ENCODE measurements around the gene GRID1. TPM values are rescaled to one million over a fixed set of nuclear protein-coding genes. Genes with fewer than 3 reads are reported as not detected.

Gene GRID1
- total RNA-seq, 3 donors from 2014 or later: 0.61 to 1.9 (median 0.87) TPM

DNA sequence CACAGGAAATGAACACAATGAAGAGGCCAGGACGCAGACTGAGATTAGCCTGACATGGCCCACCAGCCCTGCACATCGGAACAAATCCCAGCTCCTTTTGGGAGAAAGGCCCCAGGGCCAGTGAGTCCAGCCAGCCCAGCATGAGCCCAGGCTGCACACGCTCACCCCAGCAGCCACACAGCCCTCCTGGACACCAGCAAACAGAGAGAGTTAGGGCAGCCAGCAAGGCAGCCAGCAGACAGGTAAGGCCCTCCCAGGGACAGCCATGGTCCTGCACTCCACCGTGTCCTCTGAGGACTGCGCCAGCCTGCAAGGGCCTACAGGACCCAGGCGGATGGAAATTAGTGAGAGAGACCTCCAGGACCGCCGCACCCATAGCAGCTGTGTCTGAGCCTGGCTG is 8.1 kb upstream of the GRID1 start:
- DNase-seq (no peak), ATAC-seq (no peak)
- TF ChIP-seq, protein P1, sequence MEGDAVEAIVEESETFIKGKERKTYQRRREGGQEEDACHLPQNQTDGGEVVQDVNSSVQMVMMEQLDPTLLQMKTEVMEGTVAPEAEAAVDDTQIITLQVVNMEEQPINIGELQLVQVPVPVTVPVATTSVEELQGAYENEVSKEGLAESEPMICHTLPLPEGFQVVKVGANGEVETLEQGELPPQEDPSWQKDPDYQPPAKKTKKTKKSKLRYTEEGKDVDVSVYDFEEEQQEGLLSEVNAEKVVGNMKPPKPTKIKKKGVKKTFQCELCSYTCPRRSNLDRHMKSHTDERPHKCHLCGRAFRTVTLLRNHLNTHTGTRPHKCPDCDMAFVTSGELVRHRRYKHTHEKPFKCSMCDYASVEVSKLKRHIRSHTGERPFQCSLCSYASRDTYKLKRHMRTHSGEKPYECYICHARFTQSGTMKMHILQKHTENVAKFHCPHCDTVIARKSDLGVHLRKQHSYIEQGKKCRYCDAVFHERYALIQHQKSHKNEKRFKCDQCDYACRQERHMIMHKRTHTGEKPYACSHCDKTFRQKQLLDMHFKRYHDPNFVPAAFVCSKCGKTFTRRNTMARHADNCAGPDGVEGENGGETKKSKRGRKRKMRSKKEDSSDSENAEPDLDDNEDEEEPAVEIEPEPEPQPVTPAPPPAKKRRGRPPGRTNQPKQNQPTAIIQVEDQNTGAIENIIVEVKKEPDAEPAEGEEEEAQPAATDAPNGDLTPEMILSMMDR (IDR thresholded peaks at IDR 0.05): no peak

DNA sequence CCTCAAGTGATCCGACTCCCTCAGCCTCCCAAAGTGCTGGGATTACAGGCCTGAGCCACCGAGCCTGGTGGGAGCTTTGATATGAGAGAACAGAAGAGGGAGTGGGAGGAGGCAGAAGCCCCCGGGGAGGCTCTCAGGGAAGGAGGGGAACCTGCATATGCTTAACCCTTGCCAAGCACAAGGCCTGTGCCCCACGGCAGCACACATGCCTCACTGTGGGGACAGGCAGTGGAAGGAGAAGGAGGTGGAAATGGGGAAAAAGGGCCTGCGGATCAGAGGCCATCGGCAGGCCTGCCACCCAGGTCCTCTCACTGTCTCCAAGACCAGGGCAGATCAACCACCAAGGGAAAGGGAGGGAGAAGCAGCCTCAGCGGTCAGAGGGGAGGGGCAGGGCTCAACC is 7.2 kb upstream of the GRID1 start:
- no peaks in the 10 kb centered on the region for H3K36me3 ChIP-seq (ENCODE audit: low read depth)
- H3K4me1 ChIP-seq (ENCODE audit: low read depth): peaks cover 6% of the 10 kb centered on the region
- ATAC-seq (no peak), DNase-seq (no peak)
- intact Hi-C loops (cut with DNase I, micrococcal nuclease): loop anchor here (10.0 kb wide), 1 partner anchor 1829 kb away; no protein-coding TSS in a partner anchor
- TF ChIP-seq, protein P1 (IDR thresholded peaks at IDR 0.05): no peak
- no peaks in the 10 kb centered on the region for H3K9me3 ChIP-seq
- no peak overlapping the region for H3K4me3 ChIP-seq

More for the DNA sequence above, 8.1 kb upstream of the GRID1 start:
- no peaks in the 10 kb centered on the region for H3K36me3 ChIP-seq (ENCODE audit: low read depth)
- H3K4me3 ChIP-seq: no peak overlapping the region
- peaks cover 6% of the 10 kb centered on the region for H3K4me1 ChIP-seq (ENCODE audit: low read depth)
- intact Hi-C loops (cut with DNase I, micrococcal nuclease): loop anchor here (10.0 kb wide), 1 partner anchor 1830 kb away; no protein-coding TSS in a partner anchor
- H3K9me3 ChIP-seq: no peaks in the 10 kb centered on the region

DNA sequence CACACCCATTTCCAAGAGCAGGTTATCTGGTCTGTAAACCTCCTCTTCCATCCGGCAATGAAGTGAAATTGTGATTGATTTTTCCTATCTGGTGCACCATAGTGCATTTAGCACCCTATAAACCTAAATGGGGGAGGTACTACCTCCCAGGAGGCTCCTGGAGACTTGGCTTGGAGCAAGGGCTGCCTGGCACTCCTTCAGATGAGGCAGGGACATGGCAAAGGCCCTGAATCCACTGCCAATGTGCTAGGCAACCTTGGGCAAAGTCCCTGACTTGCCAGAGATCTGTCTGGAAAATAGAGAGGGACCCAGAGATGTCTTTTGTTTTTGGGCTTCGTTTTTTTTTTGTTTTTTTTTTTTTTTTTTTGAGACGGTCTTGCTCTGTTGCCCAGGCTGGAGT is 6.7 kb upstream of the GRID1 start:
- ATAC-seq: no peak
- intact Hi-C loops (cut with DNase I, micrococcal nuclease): loop anchor here (10.0 kb wide), 1 partner anchor 1828 kb away; no protein-coding TSS in a partner anchor
- H3K4me1 ChIP-seq (ENCODE audit: low read depth): peaks cover 6% of the 10 kb centered on the region
- TF ChIP-seq, protein P1 (IDR thresholded peaks at IDR 0.05): no peak
- H3K4me3 ChIP-seq: no peak overlapping the region
- H3K36me3 ChIP-seq (ENCODE audit: low read depth): no peaks in the 10 kb centered on the region
- no peak for DNase-seq
- H3K9me3 ChIP-seq: no peaks in the 10 kb centered on the region

DNA sequence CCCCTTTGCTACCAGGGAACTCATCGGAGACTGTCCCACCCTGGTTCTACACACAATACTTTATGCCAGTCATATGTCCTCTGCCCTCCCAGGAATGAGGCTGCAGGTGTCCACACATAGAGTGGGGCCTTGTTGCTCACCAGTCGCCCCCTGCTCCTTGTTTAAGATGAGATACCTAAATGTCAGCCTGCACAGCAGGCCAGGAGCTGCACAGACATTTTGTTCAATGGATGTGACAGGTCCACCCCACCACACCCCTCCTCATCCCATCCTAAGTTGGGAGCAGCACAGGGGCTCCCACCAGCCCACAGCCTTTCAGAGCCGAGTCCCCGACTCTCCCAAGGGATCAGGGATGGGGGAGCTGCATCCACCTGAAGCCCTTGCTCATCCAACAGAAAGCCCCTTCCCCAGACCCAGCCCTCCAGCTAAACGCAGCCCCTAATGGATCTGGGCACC is 6.2 kb upstream of the GRID1 start:
- intact Hi-C loops (cut with DNase I, micrococcal nuclease): loop anchor here (10.0 kb wide), 1 partner anchor 1828 kb away; no protein-coding TSS in a partner anchor
- no peak for DNase-seq
- TF ChIP-seq, protein P1 (IDR thresholded peaks at IDR 0.05): no peak

DNA sequence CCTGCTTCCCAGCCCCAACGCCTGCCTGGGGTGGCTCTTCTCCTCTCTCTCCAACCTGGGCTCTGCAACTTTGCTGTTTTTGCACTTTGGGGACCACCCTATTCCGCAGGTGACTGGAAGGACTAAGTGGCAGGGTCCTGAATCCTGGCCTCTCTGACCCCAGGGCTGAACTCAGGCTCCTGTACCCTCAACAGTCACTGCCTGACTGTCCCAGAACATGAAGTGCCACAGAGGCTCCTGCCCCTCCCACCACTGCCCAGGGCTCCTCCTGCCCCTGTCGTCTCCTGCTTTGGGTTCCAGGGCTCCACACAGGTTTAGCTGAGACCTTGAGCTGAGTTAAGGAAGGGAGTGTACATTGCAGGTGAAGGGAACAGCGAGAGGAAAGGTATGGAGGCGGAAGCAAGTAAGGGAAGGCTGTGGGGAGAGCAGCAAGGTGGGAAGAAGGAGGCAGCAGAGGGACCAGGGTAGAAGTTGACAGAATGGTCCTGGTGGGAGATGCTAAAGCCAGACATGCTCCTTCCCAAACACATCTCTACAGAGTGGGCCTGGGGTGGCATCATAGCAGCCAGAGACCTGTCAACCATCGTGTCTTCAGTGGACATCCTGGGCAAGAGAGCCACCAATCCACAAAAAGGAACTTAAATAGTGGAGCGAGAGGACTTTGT is 5.7 kb upstream of the GRID1 start:
- no peak for DNase-seq
- no peak overlapping the region for H3K4me3 ChIP-seq
- TF ChIP-seq, protein P1 (IDR thresholded peaks at IDR 0.05): no peak
- H3K9me3 ChIP-seq: no peaks in the 10 kb centered on the region
- no peaks in the 10 kb centered on the region for H3K36me3 ChIP-seq (ENCODE audit: low read depth)
- ATAC-seq: no peak
- intact Hi-C loops (cut with DNase I, micrococcal nuclease): loop anchor here (10.0 kb wide), 1 partner anchor 1827 kb away; no protein-coding TSS in a partner anchor
- peaks cover 9% of the 10 kb centered on the region for H3K4me1 ChIP-seq (ENCODE audit: low read depth)

More for the DNA sequence above, 6.2 kb upstream of the GRID1 start:
- H3K4me3 ChIP-seq: no peak overlapping the region
- peaks cover 6% of the 10 kb centered on the region for H3K4me1 ChIP-seq (ENCODE audit: low read depth)
- H3K9me3 ChIP-seq: no peaks in the 10 kb centered on the region
- H3K36me3 ChIP-seq (ENCODE audit: low read depth): no peaks in the 10 kb centered on the region
- no peak for ATAC-seq
